HG02970 (cell line): ENCODE results near the gene SPEG.

ENCODE experiments used
- ATAC-seq: cut with Tn5 transposase; IDR thresholded peaks from one replicate; pipeline ENCODE4 v1.9.1; 2021; ENCODE audit warnings: mild to moderate bottlenecking, moderate library complexity, moderate number of reproducible peaks; ENCODE audit not compliant: unreplicated experiment, low FRiP score

The SPEG gene

DNA sequence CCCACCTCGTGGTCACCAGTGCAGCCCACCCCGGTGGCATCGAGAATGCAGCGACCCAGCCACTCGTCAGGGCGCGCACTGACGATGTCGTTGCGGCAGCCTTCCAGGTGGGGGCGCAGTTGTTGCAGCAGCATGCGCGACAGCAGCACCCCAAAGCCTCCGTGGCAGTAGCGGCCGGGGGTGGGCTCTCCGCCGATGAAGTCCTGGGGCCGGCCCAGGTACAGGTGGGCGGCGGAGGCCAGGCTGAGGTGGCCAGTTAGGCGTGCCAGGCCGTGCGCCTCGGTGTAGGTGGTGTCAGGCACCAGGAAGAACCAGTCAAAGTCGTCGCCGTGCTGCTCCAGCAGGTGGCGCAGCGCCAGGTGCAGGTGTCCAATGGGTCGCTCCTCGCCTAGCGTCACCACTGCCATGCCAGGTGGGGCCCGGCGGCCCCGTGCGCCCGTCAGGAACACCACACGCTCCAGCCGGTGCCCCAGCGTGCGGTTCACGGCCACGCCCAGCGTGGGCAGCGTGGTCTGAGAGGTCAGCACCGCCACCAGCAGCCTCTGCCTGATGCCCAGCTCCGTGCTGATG, 107.1 kb downstream of the SPEG start:
- peak; percentile 36 for ATAC-seq

DNA sequence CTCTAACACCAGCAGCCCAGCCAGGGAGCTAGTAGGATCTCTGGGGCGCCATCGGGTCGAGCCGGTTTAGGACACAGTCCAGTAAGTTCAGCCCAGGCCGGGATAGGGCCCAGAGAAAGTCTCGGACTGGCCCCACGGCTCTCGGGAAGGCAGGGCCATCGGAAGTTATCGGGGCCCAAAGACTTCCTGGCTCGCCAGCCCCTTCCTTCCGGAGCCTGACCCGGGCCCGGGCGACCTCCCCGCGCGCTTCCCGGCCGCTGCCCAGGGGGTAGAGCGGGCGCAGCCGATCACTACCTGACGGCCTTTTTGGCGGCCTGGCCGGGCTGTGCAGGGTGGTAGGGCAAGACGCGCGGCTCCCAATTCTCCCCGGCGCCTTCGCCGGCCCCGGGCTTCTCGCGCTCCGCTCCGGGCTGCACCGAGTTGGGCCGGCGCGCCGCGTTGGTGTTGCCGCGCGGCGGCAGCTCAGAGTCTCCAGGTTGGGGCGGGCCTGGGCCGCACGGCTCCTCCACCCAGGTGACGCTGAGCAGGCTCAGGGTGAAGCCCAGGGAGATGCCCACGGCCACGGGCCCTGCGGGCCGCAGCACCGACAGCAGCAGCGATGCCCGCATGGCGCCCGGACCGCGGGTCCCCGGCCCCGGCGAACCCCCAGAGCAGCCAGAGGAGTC, 108.4 kb downstream of the SPEG start:
- ATAC-seq = peak; percentile 30

DNA sequence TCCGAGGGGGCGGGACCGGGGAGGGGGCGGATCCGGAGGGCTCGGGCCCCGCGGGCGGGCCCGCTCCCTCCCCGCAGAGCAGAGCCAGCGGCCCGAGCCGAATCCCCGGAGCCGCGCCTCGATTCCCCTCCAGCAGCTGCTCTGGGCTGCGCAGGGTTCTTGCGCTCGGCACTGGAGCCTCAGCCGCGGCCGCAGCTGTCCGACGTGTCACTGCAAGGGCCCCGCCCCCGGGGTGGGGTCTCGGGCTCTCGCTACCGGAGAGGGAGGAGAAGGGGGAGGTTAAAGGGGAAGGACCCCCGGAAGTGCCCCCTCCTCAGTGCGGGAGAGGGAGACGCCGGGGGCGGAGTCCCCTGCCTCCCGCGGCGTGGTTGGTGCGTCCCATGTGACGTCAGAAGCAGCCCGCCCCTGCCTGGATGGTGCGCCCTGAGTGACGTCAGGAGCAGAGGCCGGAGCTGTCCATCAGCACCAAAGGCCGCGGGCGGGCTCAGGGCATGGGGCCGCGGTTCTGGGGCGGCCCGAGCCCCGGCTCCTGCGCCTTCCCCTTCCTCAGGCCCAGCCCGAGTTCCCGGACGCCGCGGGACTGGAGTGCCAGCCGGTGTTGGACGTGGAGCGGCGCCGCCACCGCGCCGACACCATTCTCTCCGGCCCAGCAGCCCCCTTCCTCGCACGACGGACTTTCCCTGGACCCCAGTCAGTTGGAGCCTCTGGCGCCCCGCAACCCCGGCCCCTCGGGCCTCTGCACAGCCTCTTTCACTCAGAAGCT, 109.1 kb downstream of the SPEG start, which contains the start of the genes CHPF and TMEM198:
Gene CHPF, minus strand, starts transcription at position 214 of the 763 bp plus-strand sequence. CDS start 271 bp downstream, outside the sequence.
Gene TMEM198, plus strand, starts transcription at position 433 of the 763 bp plus-strand sequence. CDS start 700 bp downstream, outside the sequence.
- peak; percentile 80 for ATAC-seq

DNA sequence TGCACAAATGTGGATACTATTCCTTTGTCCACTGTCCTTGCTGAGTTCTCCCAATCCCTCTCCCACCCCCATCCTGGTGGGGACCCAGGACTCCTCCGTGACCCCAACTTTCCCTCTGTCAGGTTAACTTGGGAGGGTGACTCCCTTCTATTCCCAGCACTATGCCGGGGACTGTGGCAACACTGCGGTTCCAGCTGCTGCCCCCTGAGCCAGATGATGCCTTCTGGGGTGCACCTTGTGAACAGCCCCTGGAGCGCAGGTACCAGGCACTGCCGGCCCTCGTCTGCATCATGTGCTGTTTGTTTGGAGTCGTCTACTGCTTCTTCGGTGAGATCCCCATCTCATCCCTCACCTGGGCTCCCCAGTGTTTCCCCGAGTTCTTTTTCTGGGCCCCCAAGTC, 109.9 kb downstream of the SPEG start:
- no peak for ATAC-seq

DNA sequence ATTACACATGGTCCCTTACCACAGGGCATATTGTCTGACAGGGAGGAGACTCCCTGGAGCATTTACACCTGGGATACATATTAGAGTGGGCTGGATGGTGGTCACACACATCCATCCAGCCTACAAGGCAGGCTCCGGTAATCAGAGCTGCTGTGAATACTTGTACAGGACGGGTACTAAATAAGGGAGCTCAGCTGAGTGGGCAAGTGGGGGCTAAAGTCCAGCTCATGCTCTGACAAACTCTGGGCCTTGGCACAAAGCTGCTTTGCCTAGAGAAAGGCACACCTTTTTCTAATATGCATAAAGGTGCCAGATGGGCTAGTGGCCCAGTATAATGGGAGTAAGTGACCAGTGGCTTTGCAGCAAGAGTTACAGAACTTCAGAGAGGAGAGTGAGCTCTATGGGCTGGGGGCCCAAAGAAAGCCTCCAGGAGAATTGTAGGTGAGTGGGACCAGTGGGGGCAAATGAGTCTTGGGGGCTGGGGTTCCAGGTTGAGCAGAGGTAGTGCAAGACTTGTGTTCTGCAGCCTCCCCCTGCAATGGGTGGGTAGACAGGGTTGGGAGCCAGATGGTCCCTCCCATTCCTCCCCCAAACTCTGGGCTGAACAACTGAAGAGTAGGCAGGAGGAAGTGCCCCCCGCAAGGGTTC, 110.8 kb downstream of the SPEG start:
- ATAC-seq = no peak

DNA sequence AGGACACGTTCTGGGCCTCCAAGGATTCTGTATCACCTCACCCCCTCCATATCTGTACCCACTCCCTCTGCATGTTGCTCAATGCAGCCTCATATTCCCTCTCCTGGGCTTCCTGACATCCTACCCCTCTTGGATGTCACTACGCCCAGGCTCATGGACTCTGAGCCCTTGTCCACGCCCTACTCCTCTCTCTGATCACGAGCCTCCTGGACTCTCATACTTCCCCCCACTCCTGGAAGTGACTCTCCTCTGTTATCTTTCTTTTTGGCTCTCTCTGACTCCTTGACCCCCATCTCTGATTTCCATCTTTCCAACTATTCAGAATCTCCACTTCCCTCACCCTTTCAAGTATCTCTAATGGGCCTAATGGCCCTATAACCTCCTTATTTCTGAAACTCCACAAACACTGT, 111.3 kb downstream of the SPEG start:
- ATAC-seq = no peak

DNA sequence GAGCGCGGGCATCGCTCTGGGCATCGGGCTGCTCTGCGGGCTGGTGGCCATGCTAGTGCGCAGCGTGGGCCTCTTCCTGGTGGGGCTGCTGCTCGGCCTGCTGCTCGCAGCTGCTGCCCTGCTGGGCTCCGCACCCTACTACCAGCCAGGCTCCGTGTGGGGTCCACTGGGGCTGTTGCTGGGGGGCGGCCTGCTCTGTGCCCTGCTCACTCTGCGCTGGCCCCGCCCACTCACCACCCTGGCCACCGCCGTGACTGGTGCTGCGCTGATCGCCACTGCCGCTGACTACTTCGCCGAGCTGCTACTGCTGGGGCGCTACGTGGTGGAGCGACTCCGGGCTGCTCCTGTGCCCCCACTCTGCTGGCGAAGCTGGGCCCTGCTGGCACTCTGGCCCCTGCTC, 113.0 kb downstream of the SPEG start:
- ATAC-seq = no peak
